Measurements from ENCODE around the gene TARBP1.

DNA sequence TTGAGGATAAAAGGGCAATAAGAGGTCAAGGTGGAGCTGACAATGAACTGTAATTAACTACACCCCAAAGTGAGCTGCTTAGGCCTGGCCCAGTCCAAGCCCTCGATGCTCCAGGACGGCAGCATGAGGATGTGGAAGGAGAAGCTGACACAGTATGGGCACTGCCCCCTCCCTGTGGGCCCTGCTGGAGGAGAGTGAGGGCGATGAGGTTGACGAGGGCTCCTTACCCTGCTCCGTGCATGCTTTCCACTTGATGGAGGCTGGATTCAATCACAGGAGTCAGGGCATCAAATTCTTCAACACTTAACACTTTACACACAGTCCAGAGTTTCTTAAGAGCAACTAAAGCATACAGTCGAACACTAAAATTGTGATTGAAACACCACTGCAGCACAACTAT is 73.3 kb downstream of the TARBP1 start:
- TF ChIP-seq ZFP1 (CRISPR knock-in tag; IDR thresholded peaks at IDR 0.05) (no peak), ZNF225 (CRISPR knock-in tag; IDR thresholded peaks at IDR 0.05) (no peak), U2AF1 (optimal IDR thresholded peaks at IDR 0.05; ENCODE audit: low read depth, low read length) (no peak), SIN3A (IDR thresholded peaks at IDR 0.05; ENCODE audit: borderline replicate concordance, low read depth, low read length) (no peak), TGIF2 (CRISPR knock-in tag; IDR thresholded peaks at IDR 0.05) (no peak), ZNF672 (CRISPR knock-in tag; IDR thresholded peaks at IDR 0.05) (no peak), ZNF713 (CRISPR knock-in tag; IDR thresholded peaks at IDR 0.05) (no peak), SETDB1 (CRISPR knock-in tag; IDR thresholded peaks at IDR 0.05; ENCODE audit: borderline replicate concordance) (no peak)
- TF ChIP-seq, protein P1, sequence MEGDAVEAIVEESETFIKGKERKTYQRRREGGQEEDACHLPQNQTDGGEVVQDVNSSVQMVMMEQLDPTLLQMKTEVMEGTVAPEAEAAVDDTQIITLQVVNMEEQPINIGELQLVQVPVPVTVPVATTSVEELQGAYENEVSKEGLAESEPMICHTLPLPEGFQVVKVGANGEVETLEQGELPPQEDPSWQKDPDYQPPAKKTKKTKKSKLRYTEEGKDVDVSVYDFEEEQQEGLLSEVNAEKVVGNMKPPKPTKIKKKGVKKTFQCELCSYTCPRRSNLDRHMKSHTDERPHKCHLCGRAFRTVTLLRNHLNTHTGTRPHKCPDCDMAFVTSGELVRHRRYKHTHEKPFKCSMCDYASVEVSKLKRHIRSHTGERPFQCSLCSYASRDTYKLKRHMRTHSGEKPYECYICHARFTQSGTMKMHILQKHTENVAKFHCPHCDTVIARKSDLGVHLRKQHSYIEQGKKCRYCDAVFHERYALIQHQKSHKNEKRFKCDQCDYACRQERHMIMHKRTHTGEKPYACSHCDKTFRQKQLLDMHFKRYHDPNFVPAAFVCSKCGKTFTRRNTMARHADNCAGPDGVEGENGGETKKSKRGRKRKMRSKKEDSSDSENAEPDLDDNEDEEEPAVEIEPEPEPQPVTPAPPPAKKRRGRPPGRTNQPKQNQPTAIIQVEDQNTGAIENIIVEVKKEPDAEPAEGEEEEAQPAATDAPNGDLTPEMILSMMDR (CRISPR knock-in tag; IDR thresholded peaks at IDR 0.05), result no peak
- TF ChIP-seq, protein P2, sequence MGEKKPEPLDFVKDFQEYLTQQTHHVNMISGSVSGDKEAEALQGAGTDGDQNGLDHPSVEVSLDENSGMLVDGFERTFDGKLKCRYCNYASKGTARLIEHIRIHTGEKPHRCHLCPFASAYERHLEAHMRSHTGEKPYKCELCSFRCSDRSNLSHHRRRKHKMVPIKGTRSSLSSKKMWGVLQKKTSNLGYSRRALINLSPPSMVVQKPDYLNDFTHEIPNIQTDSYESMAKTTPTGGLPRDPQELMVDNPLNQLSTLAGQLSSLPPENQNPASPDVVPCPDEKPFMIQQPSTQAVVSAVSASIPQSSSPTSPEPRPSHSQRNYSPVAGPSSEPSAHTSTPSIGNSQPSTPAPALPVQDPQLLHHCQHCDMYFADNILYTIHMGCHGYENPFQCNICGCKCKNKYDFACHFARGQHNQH (CRISPR knock-in tag; IDR thresholded peaks at IDR 0.05), result no peak
